ENCODE measurements around the gene MOK. TPM values are rescaled to one million over a fixed set of nuclear protein-coding genes. Genes with fewer than 3 reads are reported as not detected.
"Not testable (repeated sequence)": the region's sequence is repeated elsewhere in the genome, so short reads cannot be mapped to it uniquely, and the experiment has no call there.

MOK gene
- total RNA-seq, 1 donor from 2014 or later = 17.6 TPM

GRCh38 chr14:102338724-102339123, 33.8 kb upstream of the MOK start:
- Histone ChIP-seq H3K4me3 (no peak overlapping the region), H3K27me3 (no peaks in the 10 kb centered on the region), H3K9me3 (no peaks in the 10 kb centered on the region), H3K27ac (no peak overlapping the region), H3K4me1 (no peaks in the 10 kb centered on the region), H3K36me3 (peaks cover 28 to 71% of the 10 kb centered on the region in 2 donors)
- no peak for TF ChIP-seq CTCF (IDR thresholded peaks at IDR 0.05)
- no peak for DNase-seq (ENCODE audit: low spot score in 2 of 2)
- intact Hi-C loops (cut with DNase I) = no loop called here

DNA sequence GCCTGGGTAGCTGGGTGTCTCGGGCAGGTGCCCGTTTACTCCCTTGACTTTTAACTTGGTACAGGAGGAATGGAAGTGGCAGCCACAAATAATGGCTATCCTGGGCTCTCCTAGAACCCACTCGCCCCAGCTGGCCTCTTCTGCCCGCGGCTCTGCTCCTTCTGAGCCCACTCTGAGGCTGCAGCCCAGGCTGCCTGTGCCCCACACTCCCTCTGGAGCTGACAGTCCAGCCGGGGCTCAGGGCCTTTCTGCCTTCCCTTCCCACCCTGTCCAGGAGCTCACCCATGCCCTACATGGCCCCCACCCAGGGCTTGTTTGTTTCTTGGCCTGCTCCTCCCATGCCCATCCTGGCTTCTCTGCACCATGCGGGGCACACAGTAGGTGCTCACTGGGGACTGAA, 30.2 kb upstream of the MOK start:
- Histone ChIP-seq H3K27ac (no peak overlapping the region), H3K9me3 (no peaks in the 10 kb centered on the region), H3K27me3 (no peaks in the 10 kb centered on the region), H3K4me3 (no peak overlapping the region), H3K36me3 (peaks cover 15 to 53% of the 10 kb centered on the region in 2 donors), H3K4me1 (no peaks in the 10 kb centered on the region)
- DNase-seq (ENCODE audit: low spot score in 2 of 2) = no peak
- TF ChIP-seq CTCF (IDR thresholded peaks at IDR 0.05) = no peak
- intact Hi-C loops (cut with DNase I) = no loop called here

GRCh38 chr14:102333795-102334705, 29.1 kb upstream of the MOK start:
- Histone ChIP-seq H3K4me1 (no peaks in the 10 kb centered on the region), H3K27me3 (no peaks in the 10 kb centered on the region), H3K4me3 (no peak overlapping the region), H3K9me3 (no peaks in the 10 kb centered on the region), H3K27ac (no peak overlapping the region), H3K36me3 (peaks cover 14 to 49% of the 10 kb centered on the region in 2 donors)
- no peak for DNase-seq (ENCODE audit: low spot score in 2 of 2)
- no peak for TF ChIP-seq CTCF (IDR thresholded peaks at IDR 0.05)
- intact Hi-C loops (cut with DNase I) = no loop called here

GRCh38 chr14:102333390-102333789, 28.4 kb upstream of the MOK start:
- intact Hi-C loops (cut with DNase I) = no loop called here
- no peak for DNase-seq (ENCODE audit: low spot score in 2 of 2)
- H3K27me3 ChIP-seq = no peaks in the 10 kb centered on the region
- H3K9me3 ChIP-seq = no peaks in the 10 kb centered on the region
- no peak overlapping the region for H3K4me3 ChIP-seq
- no peak overlapping the region for H3K27ac ChIP-seq
- no peak for TF ChIP-seq CTCF (IDR thresholded peaks at IDR 0.05)
- peaks cover 10 to 43% of the 10 kb centered on the region in 2 donors for H3K36me3 ChIP-seq
- no peaks in the 10 kb centered on the region for H3K4me1 ChIP-seq

DNA sequence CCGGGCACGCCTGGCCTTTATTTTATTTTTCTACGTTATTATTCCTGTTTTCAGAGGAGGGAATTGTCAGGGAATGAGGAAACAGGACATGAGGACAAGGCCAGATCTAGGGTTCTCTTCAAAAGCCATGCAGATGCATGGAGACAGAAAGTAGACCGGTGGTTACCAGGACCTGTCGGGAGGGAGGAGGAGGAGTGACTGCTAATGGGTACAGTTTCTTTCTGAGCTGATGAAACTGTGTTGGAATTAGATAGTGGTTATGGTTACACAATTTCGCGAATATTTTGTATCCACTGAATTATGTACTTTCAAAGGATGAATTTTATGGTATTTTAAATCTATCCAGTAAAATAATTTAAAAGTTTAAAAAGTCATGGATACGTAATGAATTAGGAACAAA, 25.8 kb upstream of the MOK start:
- Histone ChIP-seq H3K27me3 (no peaks in the 10 kb centered on the region), H3K27ac (no peak overlapping the region), H3K4me1 (no peaks in the 10 kb centered on the region), H3K36me3 (peaks cover 10 to 34% of the 10 kb centered on the region in 2 donors), H3K9me3 (no peaks in the 10 kb centered on the region), H3K4me3 (no peak overlapping the region)
- intact Hi-C loops (cut with DNase I) = no loop called here
- no peak for TF ChIP-seq CTCF (IDR thresholded peaks at IDR 0.05)
- DNase-seq (ENCODE audit: low spot score in 2 of 2) = no peak

- peaks cover 6 to 31% of the 10 kb centered on the region in 2 donors for H3K36me3 ChIP-seq
- intact Hi-C loops (cut with DNase I); DNase-seq (ENCODE audit: low spot score in 2 of 2); H3K27ac ChIP-seq; H3K27me3 ChIP-seq; H3K9me3 ChIP-seq; H3K4me3 ChIP-seq; H3K4me1 ChIP-seq: not testable (repeated sequence)
Measured at GRCh38 chr14:102329381-102329780, 24.4 kb upstream of the MOK start.
